ENCODE measurements around the gene RAE1. TPM values are rescaled to one million over a fixed set of nuclear protein-coding genes. Genes with fewer than 3 reads are reported as not detected.

Gene RAE1
- total and polyA plus RNA-seq, 2 donors (not counting 3 experiments of a cell fraction or from before 2014, with no cell fraction given), result 34.1 to 55.8 TPM

- CTCF ChIA-PET, result interaction anchor here (1.0 to 1.6 kb wide), 3 partner anchors 9 to 124 kb away, joined by 3 to 6 read pairs (median 4); no protein-coding TSS in a partner anchor
- dilution Hi-C loops (cut with MboI; ENCODE audit: extremely low pct_ligation_motif_present, low sequenced_read_pairs), result no loop called here
Measured at GRCh38 chr20:57374931-57375651, 24.0 kb downstream of the RAE1 start.

More at GRCh38 chr20:57374931-57375651, 24.0 kb downstream of the RAE1 start:
- no peak overlapping the region for H3K4me2 ChIP-seq (ENCODE audit: insufficient read depth, low read length)
- no peaks in the 10 kb centered on the region for H3K9me1 ChIP-seq (replicated peaks; ENCODE audit: control insufficient read depth, extremely low read depth, insufficient read depth, low read length)
- H3K27me3 ChIP-seq (ENCODE audit: control insufficient read depth in 2 of 2, insufficient read depth in 2 of 2, low read length in 2 of 2), result no peaks in the 10 kb centered on the region
- POLR2A ChIA-PET, result no interaction called here
- DNase-seq (ENCODE audit: low read depth, low spot score) (no peak), FAIRE-seq (no peak)
- peaks cover 30 to 48% of the 10 kb centered on the region in 2 experiments for H3K36me3 ChIP-seq (ENCODE audit: control insufficient read depth in 2 of 2, extremely low read depth in 1 of 2, insufficient read depth in 2 of 2, low read length in 2 of 2)
- no peaks in the 10 kb centered on the region for H4K20me1 ChIP-seq (replicated peaks; ENCODE audit: control insufficient read depth, extremely low read depth, insufficient read depth, low read length)
- H3K4me1 ChIP-seq (ENCODE audit: control insufficient read depth, extremely low read depth, insufficient read depth, low read length), result no peaks in the 10 kb centered on the region
- BruUV-seq (replicated peaks), result no TSS peak
- H3K79me2 ChIP-seq (ENCODE audit: control insufficient read depth, insufficient read depth, low read length), result no peaks in the 10 kb centered on the region
- H3K27ac ChIP-seq (ENCODE audit: insufficient read depth, low read depth, low read length), result no peak overlapping the region
- intact Hi-C loops (cut with micrococcal nuclease), result no loop called here
- no peaks in the 10 kb centered on the region for H3K9me3 ChIP-seq (replicated peaks; ENCODE audit: control insufficient read depth, insufficient read depth, low read length)
- H3K4me3 ChIP-seq (replicated peaks in 1 of 3; ENCODE audit: insufficient read depth in 1 of 3, low read depth in 1 of 3, low read length in 3 of 3), result no peak overlapping the region
- H2AFZ ChIP-seq (ENCODE audit: low read depth, low read length), result no peak overlapping the region
- TF ChIP-seq GATA2 (IDR thresholded peaks at IDR 0.05; ENCODE audit: insufficient read depth, insufficient read length, low read depth, low read length) (no peak), POLR2AphosphoS5 (IDR thresholded peaks at IDR 0.05; ENCODE audit: insufficient read depth, low read depth, low read length) (no peak), EZH2 (IDR thresholded peaks at IDR 0.05; ENCODE audit: borderline replicate concordance, low read depth, low read length, severe bottlenecking) (no peak), MAX (IDR thresholded peaks at IDR 0.05; ENCODE audit: insufficient read depth, insufficient read length) (no peak), POLR2A (IDR thresholded peaks at IDR 0.05; ENCODE audit: low read depth, low read length) (no peak), JUN (IDR thresholded peaks at IDR 0.05; ENCODE audit: borderline replicate concordance, insufficient read depth, insufficient read length, low read depth) (no peak), CTCF (IDR thresholded peaks at IDR 0.05; ENCODE audit: extremely low read depth in 1 of 2, insufficient read depth in 1 of 2, low read depth in 1 of 2, low read length in 2 of 2) (no peak), MYC (IDR thresholded peaks at IDR 0.05; ENCODE audit: low read depth, low read length) (no peak), FOS (IDR thresholded peaks at IDR 0.05; ENCODE audit: borderline replicate concordance, insufficient read depth, low read length) (no peak)
- H3K9ac ChIP-seq (replicated peaks; ENCODE audit: extremely low read depth, insufficient read depth, low read length), result no peak overlapping the region
